ENCODE data around the gene SLC6A19. TPM values are rescaled to one million over a fixed set of nuclear protein-coding genes. Genes with fewer than 3 reads are reported as not detected.

SLC6A19 gene
- total and polyA plus RNA-seq, 9 of the 15 experiments (the other 6 are each of a cell fraction or from before 2014, with no cell fraction given) = 0.03 to 1.6 (median 0.59) TPM

DNA sequence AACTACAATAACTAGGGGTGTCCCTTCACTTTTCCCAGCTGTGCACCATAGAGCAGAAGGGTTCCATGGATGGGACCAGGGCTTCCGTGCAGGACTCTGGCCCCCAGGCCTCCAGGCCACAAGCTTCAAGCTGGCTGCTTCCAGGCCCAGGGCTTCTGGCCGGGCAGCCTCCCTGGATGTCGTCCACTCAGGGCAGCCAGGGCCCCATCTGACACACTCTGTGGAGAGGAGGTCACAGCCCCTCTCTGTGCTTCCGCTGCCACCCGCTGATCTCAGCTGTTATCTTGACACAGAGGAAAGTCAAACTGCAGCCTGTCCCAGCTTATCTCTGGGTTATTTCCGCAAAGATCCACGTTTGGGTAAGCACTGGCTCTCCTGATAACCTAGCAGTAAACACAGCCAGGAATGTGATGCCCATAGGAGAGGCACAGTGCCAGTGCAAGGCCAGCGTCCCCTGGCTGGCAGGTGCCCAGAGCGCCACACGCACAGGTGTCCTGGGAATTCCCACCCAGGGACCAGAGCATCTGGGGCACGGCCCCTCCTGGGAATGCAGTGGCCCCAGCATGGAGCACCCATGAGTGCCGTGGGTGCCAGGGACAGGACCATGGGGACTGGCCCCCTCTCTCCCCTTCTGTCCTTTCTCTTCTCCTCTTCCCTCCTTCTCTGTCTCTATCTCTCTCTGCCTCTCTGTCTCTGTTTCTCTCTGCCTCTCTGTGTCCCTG, 15.6 kb upstream of the SLC6A19 start (continued):
- TF ChIP-seq, protein P1, sequence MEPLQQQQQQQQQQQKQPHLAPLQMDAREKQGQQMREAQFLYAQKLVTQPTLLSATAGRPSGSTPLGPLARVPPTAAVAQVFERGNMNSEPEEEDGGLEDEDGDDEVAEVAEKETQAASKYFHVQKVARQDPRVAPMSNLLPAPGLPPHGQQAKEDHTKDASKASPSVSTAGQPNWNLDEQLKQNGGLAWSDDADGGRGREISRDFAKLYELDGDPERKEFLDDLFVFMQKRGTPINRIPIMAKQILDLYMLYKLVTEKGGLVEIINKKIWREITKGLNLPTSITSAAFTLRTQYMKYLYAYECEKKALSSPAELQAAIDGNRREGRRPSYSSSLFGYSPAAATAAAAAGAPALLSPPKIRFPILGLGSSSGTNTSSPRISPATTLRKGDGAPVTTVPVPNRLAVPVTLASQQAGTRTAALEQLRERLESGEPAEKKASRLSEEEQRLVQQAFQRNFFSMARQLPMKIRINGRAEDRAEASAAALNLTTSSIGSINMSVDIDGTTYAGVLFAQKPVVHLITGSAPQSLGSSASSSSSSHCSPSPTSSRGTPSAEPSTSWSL (CRISPR knock-in tag; IDR thresholded peaks at IDR 0.05; ENCODE audit: borderline replicate concordance) = 0 out of 2 replicates have a peak, but pooled peaks have one; percentile 79
- TF ChIP-seq TOE1 (IDR thresholded peaks at IDR 0.05; ENCODE audit: borderline replicate concordance) = no peak
- peak; percentile 44; the same call in 1 of the 2 replicates for TF ChIP-seq TOE1 (CRISPR knock-in tag; IDR thresholded peaks at IDR 0.05; ENCODE audit: borderline replicate concordance, low read depth)
- TF ChIP-seq, protein P2, sequence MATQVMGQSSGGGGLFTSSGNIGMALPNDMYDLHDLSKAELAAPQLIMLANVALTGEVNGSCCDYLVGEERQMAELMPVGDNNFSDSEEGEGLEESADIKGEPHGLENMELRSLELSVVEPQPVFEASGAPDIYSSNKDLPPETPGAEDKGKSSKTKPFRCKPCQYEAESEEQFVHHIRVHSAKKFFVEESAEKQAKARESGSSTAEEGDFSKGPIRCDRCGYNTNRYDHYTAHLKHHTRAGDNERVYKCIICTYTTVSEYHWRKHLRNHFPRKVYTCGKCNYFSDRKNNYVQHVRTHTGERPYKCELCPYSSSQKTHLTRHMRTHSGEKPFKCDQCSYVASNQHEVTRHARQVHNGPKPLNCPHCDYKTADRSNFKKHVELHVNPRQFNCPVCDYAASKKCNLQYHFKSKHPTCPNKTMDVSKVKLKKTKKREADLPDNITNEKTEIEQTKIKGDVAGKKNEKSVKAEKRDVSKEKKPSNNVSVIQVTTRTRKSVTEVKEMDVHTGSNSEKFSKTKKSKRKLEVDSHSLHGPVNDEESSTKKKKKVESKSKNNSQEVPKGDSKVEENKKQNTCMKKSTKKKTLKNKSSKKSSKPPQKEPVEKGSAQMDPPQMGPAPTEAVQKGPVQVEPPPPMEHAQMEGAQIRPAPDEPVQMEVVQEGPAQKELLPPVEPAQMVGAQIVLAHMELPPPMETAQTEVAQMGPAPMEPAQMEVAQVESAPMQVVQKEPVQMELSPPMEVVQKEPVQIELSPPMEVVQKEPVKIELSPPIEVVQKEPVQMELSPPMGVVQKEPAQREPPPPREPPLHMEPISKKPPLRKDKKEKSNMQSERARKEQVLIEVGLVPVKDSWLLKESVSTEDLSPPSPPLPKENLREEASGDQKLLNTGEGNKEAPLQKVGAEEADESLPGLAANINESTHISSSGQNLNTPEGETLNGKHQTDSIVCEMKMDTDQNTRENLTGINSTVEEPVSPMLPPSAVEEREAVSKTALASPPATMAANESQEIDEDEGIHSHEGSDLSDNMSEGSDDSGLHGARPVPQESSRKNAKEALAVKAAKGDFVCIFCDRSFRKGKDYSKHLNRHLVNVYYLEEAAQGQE (IDR thresholded peaks at IDR 0.05; ENCODE audit: borderline replicate concordance) = peak; percentile 18; the same call in 1 of the 2 replicates
- TF ChIP-seq, protein P2 (CRISPR knock-in tag; IDR thresholded peaks at IDR 0.05; ENCODE audit: low read depth) = 0 out of 2 replicates have a peak, but pooled peaks have one; percentile 11
- TF ChIP-seq, protein P3, sequence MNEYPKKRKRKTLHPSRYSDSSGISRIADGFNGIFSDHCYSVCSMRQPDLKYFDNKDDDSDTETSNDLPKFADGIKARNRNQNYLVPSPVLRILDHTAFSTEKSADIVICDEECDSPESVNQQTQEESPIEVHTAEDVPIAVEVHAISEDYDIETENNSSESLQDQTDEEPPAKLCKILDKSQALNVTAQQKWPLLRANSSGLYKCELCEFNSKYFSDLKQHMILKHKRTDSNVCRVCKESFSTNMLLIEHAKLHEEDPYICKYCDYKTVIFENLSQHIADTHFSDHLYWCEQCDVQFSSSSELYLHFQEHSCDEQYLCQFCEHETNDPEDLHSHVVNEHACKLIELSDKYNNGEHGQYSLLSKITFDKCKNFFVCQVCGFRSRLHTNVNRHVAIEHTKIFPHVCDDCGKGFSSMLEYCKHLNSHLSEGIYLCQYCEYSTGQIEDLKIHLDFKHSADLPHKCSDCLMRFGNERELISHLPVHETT (CRISPR knock-in tag; conservative IDR thresholded peaks at IDR 0.05 in 1 of 2, IDR thresholded peaks at IDR 0.05 in 1 of 2) = peak in 1 of 2 experiments; percentile 89; a peak in 2 of 4 replicates
- no peak for TF ChIP-seq PTBP1 (IDR thresholded peaks at IDR 0.05; ENCODE audit: low read depth, low read length)
- no peak for TF ChIP-seq ELF4 (CRISPR knock-in tag; IDR thresholded peaks at IDR 0.05)
- no peak for TF ChIP-seq SAFB2 (IDR thresholded peaks at IDR 0.05; ENCODE audit: borderline replicate concordance, low read depth, low read length, severe bottlenecking)
- TF ChIP-seq ZNF143 (CRISPR knock-in tag; IDR thresholded peaks at IDR 0.05) = no peak
- no peak for TF ChIP-seq ZFP30 (CRISPR knock-in tag; IDR thresholded peaks at IDR 0.05; ENCODE audit: borderline replicate concordance)
- peak; percentile 75 for TF ChIP-seq BCL6 (CRISPR knock-in tag; IDR thresholded peaks at IDR 0.05)
- peak; percentile 98 for TF ChIP-seq CTBP1 (IDR thresholded peaks at IDR 0.05; ENCODE audit: borderline replicate concordance)
- no peak for TF ChIP-seq ZNF586 (CRISPR knock-in tag; conservative IDR thresholded peaks at IDR 0.05)
- no peak for TF ChIP-seq POLR3G (IDR thresholded peaks at IDR 0.05; ENCODE audit: extremely low read depth, insufficient read length, insufficient replicate concordance)

Data from K562 (cell line).